Measurements from ENCODE around the gene SEMA5A.

SEMA5A gene

GRCh38 chr5:9545992-9546851 is at the start of gene SEMA5A:
Gene SEMA5A, minus strand, starts transcription at chr5:9546075. Its CDS starts 166,129 bp downstream, at chr5:9379946.
- DNase-seq = no peak

GRCh38 chr5:9594913-9595312 is 49.0 kb upstream of the SEMA5A start:
- DNase-seq = no peak

- DNase-seq = no peak
These were observed 43.4 kb upstream of the SEMA5A start for GRCh38 chr5:9589049-9589835.

- DNase-seq = no peak
These were observed 42.4 kb upstream of the SEMA5A start for GRCh38 chr5:9588254-9588653.

GRCh38 chr5:9587135-9587534 is 41.3 kb upstream of the SEMA5A start:
- DNase-seq = no peak

- no peak for DNase-seq
These were observed 36.5 kb upstream of the SEMA5A start for GRCh38 chr5:9582406-9582805.

GRCh38 chr5:9573796-9574195 is 27.9 kb upstream of the SEMA5A start:
- no peak for DNase-seq

GRCh38 chr5:9572246-9572645 is 26.4 kb upstream of the SEMA5A start:
- DNase-seq = no peak

- no peak for DNase-seq
These were observed 25.0 kb upstream of the SEMA5A start for GRCh38 chr5:9570876-9571275.

- DNase-seq = no peak
These were observed 21.2 kb upstream of the SEMA5A start for GRCh38 chr5:9567039-9567438.

GRCh38 chr5:9564752-9565151 is 18.9 kb upstream of the SEMA5A start:
- DNase-seq = no peak

GRCh38 chr5:9562141-9562540 is 16.3 kb upstream of the SEMA5A start:
- DNase-seq = no peak

GRCh38 chr5:9559965-9560364 is 14.1 kb upstream of the SEMA5A start:
- no peak for DNase-seq

- no peak for DNase-seq
These were observed 12.6 kb upstream of the SEMA5A start for GRCh38 chr5:9558319-9558965.

GRCh38 chr5:9557696-9558095 is 11.8 kb upstream of the SEMA5A start:
- DNase-seq = no peak

GRCh38 chr5:9555961-9556360 is 10.1 kb upstream of the SEMA5A start:
- DNase-seq = no peak

- DNase-seq = no peak
These were observed 8.2 kb upstream of the SEMA5A start for GRCh38 chr5:9554122-9554521.

- DNase-seq = no peak
These were observed 7.7 kb upstream of the SEMA5A start for GRCh38 chr5:9553561-9553960.

- DNase-seq = no peak
These were observed 6.0 kb upstream of the SEMA5A start for GRCh38 chr5:9551567-9552537.

- no peak for DNase-seq
These were observed 4.1 kb upstream of the SEMA5A start for GRCh38 chr5:9549941-9550340.

- DNase-seq = no peak
These were observed 1.5 kb upstream of the SEMA5A start for GRCh38 chr5:9547122-9547947.
